Measurements from ENCODE around the gene PIGC. TPM values are rescaled to one million over a fixed set of nuclear protein-coding genes. Genes with fewer than 3 reads are reported as not detected.

Gene PIGC
- total RNA-seq, 1 experiment from 2014 or later, result 17.5 TPM

GRCh38 chr1:172456344-172456769 is 12.5 kb upstream of the PIGC start:
- Histone ChIP-seq H3K4me1 (ENCODE audit: insufficient read depth, low read length) (no peaks in the 10 kb centered on the region; the same call in 1 of the 2 replicates), H3K9me3 (ENCODE audit: control insufficient read depth, low read depth, low read length) (no peaks in the 10 kb centered on the region), H2BK12ac (ENCODE audit: insufficient read length, low read depth, low read length) (no peak overlapping the region), H3K27me3 (ENCODE audit: insufficient read depth, low read length) (no peaks in the 10 kb centered on the region), H3K79me2 (ENCODE audit: insufficient read depth, low read length) (no peaks in the 10 kb centered on the region), H3K18ac (ENCODE audit: insufficient read length, low read depth, low read length) (no peak overlapping the region), H3K23ac (ENCODE audit: insufficient read length, low read depth, low read length) (no peak overlapping the region), H4K20me1 (ENCODE audit: control insufficient read depth, insufficient read depth, insufficient read length) (no peaks in the 10 kb centered on the region), H2AFZ (ENCODE audit: low read length) (no peak overlapping the region), H4K8ac (replicated peaks; ENCODE audit: insufficient read length, low read depth, low read length) (no peak overlapping the region), H2BK20ac (ENCODE audit: low read depth, low read length, poor library complexity, severe bottlenecking) (no peak overlapping the region), H3K27ac (ENCODE audit: insufficient read length, low read depth, low read length) (no peak overlapping the region), H4K91ac (ENCODE audit: insufficient read length, low read depth, low read length) (no peak overlapping the region), H3K4ac (ENCODE audit: low read depth, low read length) (no peak overlapping the region), H3K9ac (ENCODE audit: extremely low read depth, insufficient read length, low read length) (no peak overlapping the region), H4K5ac (ENCODE audit: insufficient read length, low read depth, low read length) (no peak overlapping the region), H3K4me2 (ENCODE audit: insufficient read depth, insufficient read length, low read length) (no peak overlapping the region), H2AK5ac (ENCODE audit: insufficient read length, low read length) (no peak overlapping the region), H3K14ac (ENCODE audit: insufficient read depth, low read length) (no peak overlapping the region), H3T11ph (ENCODE audit: low read length) (no peak overlapping the region), H3K56ac (ENCODE audit: insufficient read length, low read depth, low read length) (no peak overlapping the region), H3K23me2 (ENCODE audit: insufficient read length, low read depth, low read length, poor library complexity, severe bottlenecking) (no peaks in the 10 kb centered on the region), H2BK15ac (ENCODE audit: low read depth, low read length) (no peak overlapping the region), H2BK120ac (ENCODE audit: low read depth, low read length, poor library complexity, severe bottlenecking) (no peak overlapping the region), H2BK5ac (ENCODE audit: insufficient read length, low read length) (no peak overlapping the region), H3K79me1 (ENCODE audit: insufficient read depth, low read depth, low read length, poor library complexity, severe bottlenecking) (no peaks in the 10 kb centered on the region)
- H3K36me3 Mint-ChIP-seq (ENCODE audit: insufficient read depth in 1 of 3, low read depth in 3 of 3), result no peaks in the 10 kb centered on the region
- WGBS (ENCODE audit: extremely low coverage, insufficient read length, low lambda C conversion rate), result no CpG with 5 or more reads among the region's 5 CpGs
- no peak for TF ChIP-seq CTCF (conservative IDR thresholded peaks at IDR 0.05)
- no peaks in the 10 kb centered on the region for H3K27me3 Mint-ChIP-seq (ENCODE audit: low read depth)
- no peak overlapping the region for H3K4me3 Mint-ChIP-seq
- peaks cover 8% of the 10 kb centered on the region in 2 experiments for H3K4me1 Mint-ChIP-seq
- no peaks in the 10 kb centered on the region for H3K9me3 Mint-ChIP-seq
- H3K27ac Mint-ChIP-seq, result no peak overlapping the region
- DNase-seq, result no peak

Measured in H9 (cell line).